GM20000 (cell line): ENCODE results near the gene RBP2.

Source experiments
- DNase-seq: peaks from one replicate; pipeline ENCODE4 v3.0.0; 2012; ENCODE audit warnings: low spot score
- CTCF ChIP-seq: IDR thresholded peaks from 2 replicates; pipeline ENCODE4 v1.5.1; 2012; ENCODE audit warnings: mild to moderate bottlenecking, control low read depth; ENCODE audit errors: extremely low read depth, missing control alignments

The RBP2 gene

GRCh38 chr3:139481116-139481515, 4.8 kb upstream of the RBP2 start:
- TF ChIP-seq CTCF, result no peak
- DNase-seq, result no peak

GRCh38 chr3:139480585-139480984, 4.3 kb upstream of the RBP2 start:
- no peak for DNase-seq
- TF ChIP-seq CTCF, result no peak

GRCh38 chr3:139477710-139478640, 1.7 kb upstream of the RBP2 start:
- DNase-seq, result no peak
- no peak for TF ChIP-seq CTCF

- DNase-seq, result no peak
- TF ChIP-seq CTCF, result no peak
Observed at GRCh38 chr3:139473155-139473771, 3.1 kb downstream of the RBP2 start.

DNA sequence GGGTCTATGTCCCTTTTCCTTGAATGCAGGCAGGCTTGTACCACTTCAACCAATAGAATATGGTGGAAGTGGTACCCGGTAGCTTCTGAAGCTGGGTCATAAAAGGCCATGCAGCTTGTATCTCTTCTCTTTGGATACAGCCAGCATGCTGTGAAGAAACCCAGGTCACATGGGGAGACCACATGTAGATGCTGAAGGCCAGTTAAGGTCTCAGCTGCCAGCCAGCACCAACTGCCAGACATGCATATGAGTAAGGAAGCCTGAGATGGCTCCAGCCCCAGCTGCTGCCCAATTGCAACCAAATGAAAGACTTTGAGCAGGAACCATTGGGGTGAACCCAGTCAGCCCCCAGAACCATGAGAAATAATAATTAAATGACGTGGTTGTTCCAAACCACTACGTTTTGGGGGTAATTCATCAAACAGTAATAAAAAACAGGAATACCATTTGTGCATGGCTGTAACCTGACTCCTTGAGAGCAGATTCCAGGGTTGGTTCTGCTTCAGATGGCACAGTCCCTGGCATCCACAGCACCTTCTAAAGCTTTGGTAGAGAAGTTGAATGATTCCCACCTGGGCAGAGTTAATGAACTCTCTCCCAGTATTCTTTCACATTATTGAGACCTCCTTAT, 3.8 kb downstream of the RBP2 start:
- DNase-seq, result no peak
- TF ChIP-seq CTCF, result no peak

DNA sequence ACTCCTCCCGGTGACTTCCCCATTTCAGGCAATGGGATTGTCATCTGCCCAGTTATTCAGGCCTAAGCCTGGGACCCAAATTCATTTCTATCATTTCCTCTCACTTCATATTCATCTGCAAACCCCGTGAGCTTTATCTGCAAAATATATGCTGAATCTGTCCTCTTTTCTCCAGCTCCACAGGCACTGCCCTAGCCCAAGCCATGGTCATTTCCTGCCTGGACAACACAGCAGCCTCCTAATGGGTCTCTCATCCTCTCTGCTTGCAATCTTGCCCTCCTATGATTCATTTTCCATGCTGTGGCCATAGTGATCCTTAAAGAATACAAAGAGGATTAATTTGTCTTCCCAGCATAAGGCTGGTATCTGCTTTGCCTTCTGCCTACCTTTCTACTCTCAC, 6.1 kb downstream of the RBP2 start:
- DNase-seq, result no peak
- TF ChIP-seq CTCF, result no peak

DNA sequence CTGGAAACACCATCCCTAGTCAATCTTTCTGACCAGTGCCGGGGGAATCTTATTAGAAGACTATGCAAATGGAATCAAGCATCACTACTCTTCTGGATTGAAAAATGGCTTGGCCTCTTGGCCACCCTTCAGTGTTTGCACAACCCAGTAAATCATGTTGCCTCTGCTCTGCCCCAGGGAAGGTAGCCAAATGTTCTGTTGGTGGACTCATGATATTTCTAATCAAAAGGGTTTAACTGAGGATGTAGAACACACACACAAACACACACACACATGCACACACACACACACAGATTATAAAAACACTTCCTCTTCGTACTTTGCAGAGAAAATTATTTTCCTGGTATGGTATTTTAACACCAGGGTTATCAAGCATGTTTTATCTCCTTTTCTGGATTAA, 7.9 kb downstream of the RBP2 start:
- TF ChIP-seq CTCF, result no peak
- no peak for DNase-seq
